GM12875 (cell line): Measurements from ENCODE around the gene RYR1.

ENCODE experiments used
- H3K4me3 ChIP-seq: one replicate; pipeline ENCODE4 v1.5.1; 2011; ENCODE audit warnings: low read depth, low read length, control low read depth
- CTCF ChIP-seq: IDR thresholded peaks from 2 replicates; pipeline ENCODE4 v1.5.1; 2011; ENCODE audit warnings: low read depth, mild to moderate bottlenecking, control low read depth, inconsistent platforms, low read length, moderate library complexity, borderline replicate concordance; ENCODE audit not compliant: insufficient read depth

RYR1 gene

DNA sequence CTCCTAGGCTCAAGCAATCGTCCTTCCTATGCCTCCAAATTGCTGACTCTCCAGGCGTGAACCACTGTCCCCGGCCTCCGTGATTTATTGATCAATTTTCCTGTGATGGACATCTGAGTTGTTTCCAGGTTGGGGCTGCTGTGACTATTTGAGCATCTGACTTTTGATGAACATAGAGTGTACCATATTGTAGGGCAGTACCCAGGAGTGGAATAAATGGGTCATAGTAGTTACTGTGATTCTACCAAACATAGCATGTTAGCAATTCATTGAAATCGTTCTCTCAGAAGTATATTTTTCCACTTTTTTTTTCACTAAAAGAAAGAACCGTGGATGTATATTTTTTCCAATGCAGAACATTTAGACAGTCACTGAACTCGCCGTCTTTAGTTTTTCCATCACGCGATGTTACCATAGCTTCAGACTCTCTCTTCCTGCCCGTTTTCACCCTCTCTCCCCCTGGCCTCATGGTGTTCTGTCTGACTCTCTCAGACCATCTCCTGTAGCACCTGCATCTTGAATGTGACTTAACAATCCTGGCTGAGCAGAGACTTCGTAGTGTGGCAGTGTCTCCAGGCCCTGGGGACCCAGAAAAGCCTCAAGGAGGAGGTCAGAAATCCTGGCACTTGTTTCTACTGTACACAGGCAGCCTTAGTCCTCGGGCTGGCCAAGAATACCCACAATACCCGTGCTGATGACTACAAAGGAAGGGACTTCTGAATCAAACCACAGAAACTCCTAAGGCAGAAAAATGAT is 4.3 kb upstream of the RYR1 start:
- no peak overlapping the region for H3K4me3 ChIP-seq
- TF ChIP-seq CTCF, result no peak

- TF ChIP-seq CTCF, result no peak
- H3K4me3 ChIP-seq, result no peak overlapping the region
Measured at GRCh38 chr19:38429811-38430156, 3.7 kb upstream of the RYR1 start.

GRCh38 chr19:38430931-38431330 is 2.6 kb upstream of the RYR1 start:
- no peak for TF ChIP-seq CTCF
- no peak overlapping the region for H3K4me3 ChIP-seq

- no peak overlapping the region for H3K4me3 ChIP-seq
Measured at GRCh38 chr19:38434549-38435051, 1.1 kb downstream of the RYR1 start.

DNA sequence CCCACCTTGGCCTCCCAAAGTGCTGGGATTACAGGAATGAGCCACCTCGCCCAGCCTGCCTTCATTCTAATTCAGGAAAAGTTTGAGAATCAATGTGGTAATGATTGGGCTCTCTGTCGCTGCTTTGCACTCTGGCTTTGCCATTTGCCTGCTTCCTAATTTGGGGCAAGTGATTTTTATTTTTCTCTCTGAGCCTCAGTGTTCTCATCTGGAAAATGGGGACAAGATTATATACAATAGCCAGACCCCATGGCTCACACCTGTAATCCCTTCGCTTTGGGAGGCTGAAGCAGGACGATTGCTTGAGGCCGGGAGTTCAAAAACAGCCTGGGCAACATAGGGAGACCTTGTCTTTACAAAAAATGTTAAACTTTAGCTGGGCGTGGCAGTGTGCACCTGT is 3.8 kb downstream of the RYR1 start:
- H3K4me3 ChIP-seq, result no peak overlapping the region
- no peak for TF ChIP-seq CTCF

More at GRCh38 chr19:38434549-38435051, 1.1 kb downstream of the RYR1 start:
- no peak for TF ChIP-seq CTCF

- no peak for TF ChIP-seq CTCF
- no peak overlapping the region for H3K4me3 ChIP-seq
Measured at GRCh38 chr19:38437917-38438316, 4.4 kb downstream of the RYR1 start.

DNA sequence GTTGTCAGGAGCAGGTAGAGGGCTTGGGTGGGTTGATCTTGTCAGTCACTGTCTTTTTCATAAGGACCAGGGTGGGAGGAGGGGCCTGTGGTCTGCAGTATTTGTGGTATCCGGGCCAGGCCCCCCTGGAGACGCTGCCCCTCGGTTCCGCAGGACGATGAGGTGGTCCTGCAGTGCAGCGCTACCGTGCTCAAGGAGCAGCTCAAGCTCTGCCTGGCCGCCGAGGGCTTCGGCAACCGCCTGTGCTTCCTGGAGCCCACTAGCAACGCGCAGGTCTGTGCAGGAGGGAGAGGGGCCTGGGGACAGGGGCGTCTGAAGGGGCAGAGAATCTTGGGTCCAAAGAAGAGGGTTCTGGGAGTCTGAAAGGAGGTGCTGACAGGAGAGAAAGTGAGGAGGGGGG is 7.1 kb downstream of the RYR1 start:
- H3K4me3 ChIP-seq, result no peak overlapping the region
- no peak for TF ChIP-seq CTCF
